Osteoblast (primary cell): ENCODE results near the gene CAPN5. TPM values are rescaled to one million over a fixed set of nuclear protein-coding genes. Genes with fewer than 3 reads are reported as not detected.

Experiments
- DNase-seq: peaks from one replicate; pipeline ENCODE4 v3.0.0; 2011; ENCODE audit warnings: low spot score, mixed read lengths; ENCODE audit not compliant: insufficient read length; ENCODE audit errors: missing footprints
- H2AFZ ChIP-seq: 2 replicates; pipeline ENCODE4 v1.6.0; 2011; ENCODE audit warnings: mild to moderate bottlenecking, low read length
- H3K27ac ChIP-seq: 2 replicates; pipeline ENCODE4 v1.5.1; 2011; ENCODE audit warnings: mild to moderate bottlenecking, low read depth, low read length, moderate library complexity
- H3K27me3 ChIP-seq: 2 replicates; pipeline ENCODE4 v1.6.0; 2012; ENCODE audit warnings: mild to moderate bottlenecking, control low read depth, inconsistent platforms, low read length, moderate library complexity; ENCODE audit not compliant: insufficient read depth
- H3K36me3 ChIP-seq: 2 replicates; pipeline ENCODE4 v1.5.1; 2011; ENCODE audit warnings: mild to moderate bottlenecking, low read length, control low read depth, moderate library complexity; ENCODE audit not compliant: insufficient read depth
- H3K4me1 ChIP-seq: 2 replicates; pipeline ENCODE4 v1.5.1; 2011; ENCODE audit warnings: mild to moderate bottlenecking, low read length, control low read depth, moderate library complexity; ENCODE audit not compliant: insufficient read depth
- H3K4me2 ChIP-seq: 2 replicates; pipeline ENCODE4 v1.6.0; 2011; ENCODE audit warnings: mild to moderate bottlenecking, low read length; ENCODE audit not compliant: insufficient read depth
- H3K4me3 ChIP-seq: fragments of 200-600 bp; sonication (generic); 3 replicates; pipeline ENCODE4 v1.5.1; 2012; ENCODE audit warnings: mild to moderate bottlenecking, low read length, inconsistent platforms; ENCODE audit not compliant: insufficient read depth
- H3K79me2 ChIP-seq: 2 replicates; pipeline ENCODE4 v1.6.0; 2012; ENCODE audit warnings: mild to moderate bottlenecking, low read length, control low read depth, inconsistent platforms; ENCODE audit not compliant: insufficient read depth
- H3K9me3 ChIP-seq: 2 replicates; pipeline ENCODE4 v1.5.1; 2011; ENCODE audit warnings: low read depth, low read length, control low read depth
- H4K20me1 ChIP-seq: 2 replicates; pipeline ENCODE4 v1.6.0; 2012; ENCODE audit warnings: mild to moderate bottlenecking, low read length, control low read depth; ENCODE audit not compliant: insufficient read depth
- total RNA-seq: library from RNA; depleted of rRNA; stranded (reverse); fragments of >200 nt; gene quantifications from 2 replicates; pipeline ENCODE4 v1.2.3, GENCODE V29; 2012
- TF ChIP-seq, protein P1 (sequence below): IDR thresholded peaks from 2 replicates; pipeline ENCODE4 v1.5.1; 2011; ENCODE audit warnings: mild to moderate bottlenecking, low read depth, low read length, moderate library complexity; ENCODE audit errors: extremely low read depth

The CAPN5 gene
- total RNA-seq, 1 donor: 6.5 TPM

DNA sequence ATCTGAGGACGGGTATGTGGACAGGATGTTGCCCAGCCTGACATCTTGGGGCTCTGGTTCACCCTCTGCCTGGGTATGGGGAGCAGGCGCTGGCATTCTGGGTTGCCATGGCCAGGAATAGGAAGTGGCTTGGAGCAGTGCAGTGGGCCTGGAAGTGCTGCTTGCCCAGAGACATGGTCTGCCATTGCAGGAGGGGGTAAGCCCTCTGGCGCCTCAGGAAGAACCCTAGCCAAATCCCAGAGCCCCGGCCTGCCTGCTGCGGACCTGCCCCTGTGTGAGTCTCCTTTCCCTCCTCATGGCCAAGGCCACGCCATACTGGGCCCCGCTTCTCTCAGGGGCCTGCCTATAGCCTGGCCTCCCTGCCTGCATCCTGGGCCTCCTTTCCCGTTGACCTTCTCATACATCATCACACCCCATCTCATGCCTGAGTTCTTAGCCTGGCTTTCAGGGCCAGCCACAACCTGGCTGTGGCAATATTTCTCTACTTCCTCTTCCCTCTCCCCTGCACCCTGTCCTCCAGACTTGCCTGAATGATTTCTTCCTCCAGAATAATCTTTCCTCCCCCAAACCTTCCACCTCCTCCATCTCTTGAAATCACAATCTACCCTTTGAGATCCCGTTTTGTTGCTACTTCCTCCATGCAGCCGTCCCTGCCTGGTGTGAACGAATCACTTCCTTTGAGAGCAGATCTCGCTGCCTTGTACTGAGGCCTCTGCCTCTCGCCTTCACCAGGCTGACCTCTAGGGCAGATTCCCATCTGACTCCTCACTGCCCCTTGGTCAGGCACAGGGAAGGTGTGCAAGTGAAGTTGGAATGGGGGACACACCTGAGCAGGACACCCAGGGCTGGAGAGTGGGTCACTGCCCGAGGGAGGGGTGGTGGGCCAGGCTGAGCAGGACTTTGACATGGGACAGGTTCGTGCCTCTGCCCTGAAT is 5.2 kb downstream of the CAPN5 start:
- H3K27ac ChIP-seq: peak overlapping the region; percentile 94
- peak overlapping the region; percentile 53 for H2AFZ ChIP-seq
- H3K4me2 ChIP-seq: no peak overlapping the region
- H3K4me3 ChIP-seq: no peak overlapping the region
- no peaks in the 10 kb centered on the region for H3K9me3 ChIP-seq
- no peaks in the 10 kb centered on the region for H3K27me3 ChIP-seq
- H3K79me2 ChIP-seq: peaks cover 69% of the 10 kb centered on the region
- DNase-seq: peak; percentile 88
- no peaks in the 10 kb centered on the region for H3K36me3 ChIP-seq
- H4K20me1 ChIP-seq: peaks cover 11% of the 10 kb centered on the region
- peaks cover 39% of the 10 kb centered on the region for H3K4me1 ChIP-seq
- TF ChIP-seq, protein P1, sequence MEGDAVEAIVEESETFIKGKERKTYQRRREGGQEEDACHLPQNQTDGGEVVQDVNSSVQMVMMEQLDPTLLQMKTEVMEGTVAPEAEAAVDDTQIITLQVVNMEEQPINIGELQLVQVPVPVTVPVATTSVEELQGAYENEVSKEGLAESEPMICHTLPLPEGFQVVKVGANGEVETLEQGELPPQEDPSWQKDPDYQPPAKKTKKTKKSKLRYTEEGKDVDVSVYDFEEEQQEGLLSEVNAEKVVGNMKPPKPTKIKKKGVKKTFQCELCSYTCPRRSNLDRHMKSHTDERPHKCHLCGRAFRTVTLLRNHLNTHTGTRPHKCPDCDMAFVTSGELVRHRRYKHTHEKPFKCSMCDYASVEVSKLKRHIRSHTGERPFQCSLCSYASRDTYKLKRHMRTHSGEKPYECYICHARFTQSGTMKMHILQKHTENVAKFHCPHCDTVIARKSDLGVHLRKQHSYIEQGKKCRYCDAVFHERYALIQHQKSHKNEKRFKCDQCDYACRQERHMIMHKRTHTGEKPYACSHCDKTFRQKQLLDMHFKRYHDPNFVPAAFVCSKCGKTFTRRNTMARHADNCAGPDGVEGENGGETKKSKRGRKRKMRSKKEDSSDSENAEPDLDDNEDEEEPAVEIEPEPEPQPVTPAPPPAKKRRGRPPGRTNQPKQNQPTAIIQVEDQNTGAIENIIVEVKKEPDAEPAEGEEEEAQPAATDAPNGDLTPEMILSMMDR: no peak

DNA sequence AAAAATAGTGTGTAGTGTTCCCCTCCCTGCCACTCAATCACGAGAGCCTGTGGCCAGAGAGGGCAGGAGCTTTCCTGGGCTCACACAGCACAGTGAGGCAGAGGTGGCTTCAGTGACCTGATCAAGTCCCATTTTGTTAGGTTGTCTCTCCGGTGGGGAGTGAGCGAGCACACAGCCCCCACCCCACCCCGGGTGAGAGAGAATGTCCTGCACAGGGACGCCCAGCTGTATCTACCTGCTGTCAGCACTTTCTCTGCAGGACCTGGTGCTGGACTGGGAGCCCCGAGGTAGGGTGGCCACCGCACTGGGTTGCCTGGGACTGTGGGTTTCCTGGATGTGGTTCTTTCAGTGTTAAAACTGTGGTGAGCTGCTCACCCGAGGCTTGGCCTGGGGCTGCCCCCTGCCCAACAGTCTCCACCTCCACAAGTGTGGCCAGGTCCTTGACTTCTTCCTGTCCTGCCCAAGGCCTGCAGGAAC is 6.1 kb downstream of the CAPN5 start:
- H3K36me3 ChIP-seq: no peaks in the 10 kb centered on the region
- H3K27me3 ChIP-seq: no peaks in the 10 kb centered on the region
- no peak overlapping the region for H3K4me3 ChIP-seq
- peak overlapping the region; percentile 50 for H3K4me2 ChIP-seq
- TF ChIP-seq, protein P1: no peak
- no peaks in the 10 kb centered on the region for H3K9me3 ChIP-seq
- H3K79me2 ChIP-seq: peaks cover 65% of the 10 kb centered on the region
- H2AFZ ChIP-seq: peak overlapping the region; percentile 75
- peak overlapping the region; percentile 94 for H3K27ac ChIP-seq
- DNase-seq: no peak
- peaks cover 32% of the 10 kb centered on the region for H3K4me1 ChIP-seq
- peaks cover 11% of the 10 kb centered on the region for H4K20me1 ChIP-seq

DNA sequence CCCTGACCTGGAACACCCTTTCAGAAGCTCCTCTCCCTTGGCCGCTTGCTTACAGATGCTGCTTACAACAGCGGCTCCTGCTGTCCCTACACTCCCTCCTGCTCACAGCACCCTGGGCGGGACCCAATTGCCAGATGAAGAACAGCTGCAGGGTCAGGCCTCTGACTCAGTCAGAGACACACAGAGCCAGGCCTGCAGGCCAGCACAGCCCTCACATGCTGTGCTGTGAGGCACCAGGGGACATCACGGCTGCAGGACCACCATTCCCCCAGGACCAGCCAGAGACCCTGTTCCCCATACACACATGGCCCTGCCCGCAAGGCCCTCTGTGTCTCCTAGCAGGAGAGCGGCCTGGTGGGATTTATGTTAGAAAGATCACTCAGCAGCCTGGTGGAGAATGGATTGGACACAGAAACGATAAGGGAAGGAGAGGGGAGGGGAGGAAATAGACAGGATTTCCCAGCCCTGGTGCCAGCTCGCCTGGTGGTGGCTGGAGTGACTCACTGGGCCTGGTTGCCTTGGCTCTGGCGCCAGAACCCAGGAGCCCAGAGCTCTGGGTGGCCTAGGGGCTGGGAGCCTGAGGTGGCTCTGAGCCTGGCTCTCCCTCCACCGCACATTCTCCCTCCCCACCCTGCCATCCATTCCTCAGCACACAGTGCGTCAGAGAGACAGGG is 6.7 kb downstream of the CAPN5 start:
- Histone ChIP-seq H3K4me2 (peak overlapping the region; percentile 50), H3K27me3 (no peaks in the 10 kb centered on the region), H4K20me1 (peaks cover 6% of the 10 kb centered on the region), H3K36me3 (no peaks in the 10 kb centered on the region), H3K4me3 (peak overlapping the region; percentile 32), H3K79me2 (peaks cover 65% of the 10 kb centered on the region), H3K4me1 (peaks cover 29% of the 10 kb centered on the region), H2AFZ (peak overlapping the region; percentile 75), H3K27ac (peak overlapping the region; percentile 94), H3K9me3 (no peaks in the 10 kb centered on the region)
- DNase-seq: peak; percentile 99
- TF ChIP-seq, protein P1: peak; percentile 69

DNA sequence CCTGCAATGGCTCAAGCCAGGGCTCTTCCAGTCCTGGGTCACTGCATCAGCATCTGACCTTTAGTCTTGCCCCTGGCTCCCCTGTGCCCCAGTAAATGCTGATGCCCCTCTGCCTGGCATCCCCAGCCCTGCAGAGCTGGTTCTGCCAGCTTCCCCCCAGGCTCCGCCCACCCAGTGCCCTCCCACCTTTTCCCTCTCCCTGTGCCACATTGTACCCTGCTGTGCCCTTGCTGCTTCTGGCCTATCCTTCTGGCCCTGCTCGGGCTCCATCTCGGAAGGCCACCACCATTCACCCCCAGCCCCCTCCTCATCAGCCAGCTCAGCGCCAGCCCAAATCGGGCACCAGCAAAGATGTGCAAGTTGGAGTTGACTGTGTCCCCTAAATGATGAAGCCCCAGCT is 7.4 kb downstream of the CAPN5 start:
- Histone ChIP-seq H3K27ac (peak overlapping the region; percentile 94), H3K79me2 (peaks cover 59% of the 10 kb centered on the region), H3K4me1 (peaks cover 29% of the 10 kb centered on the region), H3K27me3 (no peaks in the 10 kb centered on the region), H3K36me3 (no peaks in the 10 kb centered on the region), H3K4me3 (no peak overlapping the region), H3K4me2 (peak overlapping the region; percentile 50), H2AFZ (peak overlapping the region; percentile 75), H3K9me3 (no peaks in the 10 kb centered on the region), H4K20me1 (peaks cover 3% of the 10 kb centered on the region)
- TF ChIP-seq, protein P1: no peak
- DNase-seq: peak; percentile 57
